Measurements from ENCODE around the gene PMEPA1.

The PMEPA1 gene

GRCh38 chr20:57650756-57651483, 58.9 kb downstream of the PMEPA1 start:
- DNase-seq (ENCODE audit: low read depth) = no peak
- H3K4me3 ChIP-seq (ENCODE audit: control insufficient read depth, low read depth, low read length) = no peak overlapping the region
- TF ChIP-seq, protein P1, sequence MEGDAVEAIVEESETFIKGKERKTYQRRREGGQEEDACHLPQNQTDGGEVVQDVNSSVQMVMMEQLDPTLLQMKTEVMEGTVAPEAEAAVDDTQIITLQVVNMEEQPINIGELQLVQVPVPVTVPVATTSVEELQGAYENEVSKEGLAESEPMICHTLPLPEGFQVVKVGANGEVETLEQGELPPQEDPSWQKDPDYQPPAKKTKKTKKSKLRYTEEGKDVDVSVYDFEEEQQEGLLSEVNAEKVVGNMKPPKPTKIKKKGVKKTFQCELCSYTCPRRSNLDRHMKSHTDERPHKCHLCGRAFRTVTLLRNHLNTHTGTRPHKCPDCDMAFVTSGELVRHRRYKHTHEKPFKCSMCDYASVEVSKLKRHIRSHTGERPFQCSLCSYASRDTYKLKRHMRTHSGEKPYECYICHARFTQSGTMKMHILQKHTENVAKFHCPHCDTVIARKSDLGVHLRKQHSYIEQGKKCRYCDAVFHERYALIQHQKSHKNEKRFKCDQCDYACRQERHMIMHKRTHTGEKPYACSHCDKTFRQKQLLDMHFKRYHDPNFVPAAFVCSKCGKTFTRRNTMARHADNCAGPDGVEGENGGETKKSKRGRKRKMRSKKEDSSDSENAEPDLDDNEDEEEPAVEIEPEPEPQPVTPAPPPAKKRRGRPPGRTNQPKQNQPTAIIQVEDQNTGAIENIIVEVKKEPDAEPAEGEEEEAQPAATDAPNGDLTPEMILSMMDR (conservative IDR thresholded peaks at IDR 0.05; ENCODE audit: control insufficient read depth, insufficient read depth, low read depth, low read length) = no peak

DNA sequence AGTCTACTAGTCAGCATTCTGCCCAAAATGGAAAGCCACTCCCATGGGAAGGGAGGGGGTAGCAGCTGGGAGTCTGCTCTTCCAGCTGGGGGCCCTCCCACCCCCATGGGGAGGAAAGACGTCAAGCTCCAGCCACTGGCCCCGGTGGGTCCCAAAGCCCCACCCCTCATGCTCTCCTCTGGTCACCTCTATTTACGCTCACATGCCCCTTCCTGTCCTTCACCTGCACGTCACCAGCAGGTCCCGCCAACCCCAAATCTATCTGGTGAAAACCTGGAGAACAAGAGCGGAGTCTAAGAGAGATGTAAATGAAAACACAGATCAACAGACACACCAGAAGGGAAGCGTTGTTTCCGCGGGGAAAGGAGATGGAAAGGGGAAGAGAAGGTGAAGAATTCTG, 59.5 kb downstream of the PMEPA1 start:
- DNase-seq (ENCODE audit: low read depth) = no peak
- H3K4me3 ChIP-seq (ENCODE audit: control insufficient read depth, low read depth, low read length) = no peak overlapping the region
- TF ChIP-seq, protein P1 (conservative IDR thresholded peaks at IDR 0.05; ENCODE audit: control insufficient read depth, insufficient read depth, low read depth, low read length) = no peak

DNA sequence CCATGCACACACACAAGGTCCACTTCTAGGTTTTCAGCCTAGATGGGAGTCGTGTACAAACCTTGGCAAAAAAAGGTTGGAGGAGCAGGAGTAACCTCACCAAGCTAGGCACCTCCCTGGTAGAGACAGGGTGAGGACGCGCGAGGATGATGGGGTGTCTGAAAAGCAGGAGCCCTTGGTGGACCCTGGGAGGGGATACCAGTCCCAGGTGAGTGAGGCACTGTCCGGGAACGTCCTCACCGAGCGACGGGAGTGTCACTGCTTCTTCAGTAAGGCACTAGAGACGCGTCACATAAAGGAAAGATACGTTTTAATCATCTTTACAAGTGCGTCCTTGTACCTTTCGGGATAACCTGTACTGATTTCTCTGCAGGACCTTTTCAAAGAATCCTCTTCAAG, 60.2 kb downstream of the PMEPA1 start:
- H3K4me3 ChIP-seq (ENCODE audit: control insufficient read depth, low read depth, low read length) = no peak overlapping the region
- no peak for DNase-seq (ENCODE audit: low read depth)
- TF ChIP-seq, protein P1 (conservative IDR thresholded peaks at IDR 0.05; ENCODE audit: control insufficient read depth, insufficient read depth, low read depth, low read length) = no peak

DNA sequence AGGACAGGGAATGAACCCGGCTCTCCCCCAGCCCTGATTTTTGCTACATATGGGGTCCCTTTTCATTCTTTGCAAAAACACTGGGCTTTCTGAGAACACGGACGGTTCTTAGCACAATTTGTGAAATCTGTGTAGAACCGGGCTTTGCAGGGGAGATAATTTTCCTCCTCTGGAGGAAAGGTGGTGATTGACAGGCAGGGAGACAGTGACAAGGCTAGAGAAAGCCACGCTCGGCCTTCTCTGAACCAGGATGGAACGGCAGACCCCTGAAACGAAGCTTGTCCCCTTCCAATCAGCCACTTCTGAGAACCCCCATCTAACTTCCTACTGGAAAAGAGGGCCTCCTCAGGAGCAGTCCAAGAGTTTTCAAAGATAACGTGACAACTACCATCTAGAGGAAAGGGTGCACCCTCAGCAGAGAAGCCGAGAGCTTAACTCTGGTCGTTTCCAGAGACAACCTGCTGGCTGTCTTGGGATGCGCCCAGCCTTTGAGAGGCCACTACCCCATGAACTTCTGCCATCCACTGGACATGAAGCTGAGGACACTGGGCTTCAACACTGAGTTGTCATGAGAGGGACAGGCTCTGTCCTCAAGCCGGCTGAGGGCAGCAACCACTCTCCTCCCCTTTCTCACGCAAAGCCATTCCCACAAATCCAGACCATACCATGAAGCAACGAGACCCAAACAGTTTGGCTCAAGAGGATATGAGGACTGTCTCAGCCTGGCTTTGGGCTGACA, 60.8 kb downstream of the PMEPA1 start:
- no peak for DNase-seq (ENCODE audit: low read depth)
- TF ChIP-seq, protein P1 (conservative IDR thresholded peaks at IDR 0.05; ENCODE audit: control insufficient read depth, insufficient read depth, low read depth, low read length) = no peak
- H3K4me3 ChIP-seq (ENCODE audit: control insufficient read depth, low read depth, low read length) = no peak overlapping the region

- TF ChIP-seq, protein P1 (conservative IDR thresholded peaks at IDR 0.05; ENCODE audit: control insufficient read depth, insufficient read depth, low read depth, low read length) = no peak
Observed at GRCh38 chr20:57647933-57648785, 61.7 kb downstream of the PMEPA1 start.

More at GRCh38 chr20:57647933-57648785, 61.7 kb downstream of the PMEPA1 start:
- no peak overlapping the region for H3K4me3 ChIP-seq (ENCODE audit: control insufficient read depth, low read depth, low read length)
- DNase-seq (ENCODE audit: low read depth) = no peak
